NCI-H510A treated with DMSO at 0.1 percent for 48 hours (cell line): ENCODE data around the gene CSN2.
"Not testable (repeated sequence)": the region's sequence is repeated elsewhere in the genome, so short reads cannot be mapped to it uniquely, and the experiment has no call there.

Source experiments
- DNase-seq: peaks from one replicate; lab custom pipeline; 2025; lab: John Stamatoyannopoulos, UW

CSN2 gene, protein sequence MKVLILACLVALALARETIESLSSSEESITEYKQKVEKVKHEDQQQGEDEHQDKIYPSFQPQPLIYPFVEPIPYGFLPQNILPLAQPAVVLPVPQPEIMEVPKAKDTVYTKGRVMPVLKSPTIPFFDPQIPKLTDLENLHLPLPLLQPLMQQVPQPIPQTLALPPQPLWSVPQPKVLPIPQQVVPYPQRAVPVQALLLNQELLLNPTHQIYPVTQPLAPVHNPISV

DNA sequence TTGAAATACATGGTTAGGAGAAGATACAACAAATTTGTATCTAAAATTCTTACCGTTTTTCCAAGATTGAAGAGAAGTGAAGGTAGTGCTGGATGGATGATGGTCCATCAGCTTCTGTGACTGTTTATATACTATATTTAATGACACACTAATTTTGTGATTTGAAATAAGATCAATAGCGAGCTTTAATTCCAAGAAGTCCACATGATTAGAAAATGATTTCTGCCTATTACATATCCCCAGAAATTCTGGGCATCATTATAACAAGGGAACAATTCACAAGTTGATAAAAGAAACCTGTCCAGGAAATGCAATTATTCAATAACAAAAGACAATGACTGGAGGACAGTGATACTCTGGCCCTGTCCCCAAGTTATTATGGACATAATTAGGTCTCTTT, at the start of gene CSN2:
Gene CSN2 (minus strand): TSS at position 101 of the 400 bp plus-strand sequence. CDS start 4,733 bp downstream, outside the sequence.
- no peak for DNase-seq

DNA sequence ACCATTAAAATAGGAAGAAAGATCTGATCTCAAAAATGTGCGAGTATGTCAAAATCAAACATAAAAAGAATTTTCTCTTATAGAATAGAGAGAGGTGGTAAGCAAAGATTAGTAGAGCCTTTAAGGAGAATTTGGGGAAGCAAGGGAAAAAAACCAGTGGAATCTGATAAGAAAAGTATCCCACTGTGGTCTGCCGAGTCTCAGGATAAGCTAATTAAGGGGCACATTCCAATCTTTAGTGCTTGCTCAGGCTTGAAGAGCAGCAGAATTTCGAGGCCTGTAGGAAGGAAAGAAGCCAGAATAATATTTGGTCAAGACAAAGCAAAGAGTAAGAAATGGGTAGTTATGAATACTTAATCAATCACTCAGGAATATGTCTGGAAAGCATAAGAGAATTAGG, 43.2 kb upstream of the CSN2 start:
- DNase-seq = no peak

DNA sequence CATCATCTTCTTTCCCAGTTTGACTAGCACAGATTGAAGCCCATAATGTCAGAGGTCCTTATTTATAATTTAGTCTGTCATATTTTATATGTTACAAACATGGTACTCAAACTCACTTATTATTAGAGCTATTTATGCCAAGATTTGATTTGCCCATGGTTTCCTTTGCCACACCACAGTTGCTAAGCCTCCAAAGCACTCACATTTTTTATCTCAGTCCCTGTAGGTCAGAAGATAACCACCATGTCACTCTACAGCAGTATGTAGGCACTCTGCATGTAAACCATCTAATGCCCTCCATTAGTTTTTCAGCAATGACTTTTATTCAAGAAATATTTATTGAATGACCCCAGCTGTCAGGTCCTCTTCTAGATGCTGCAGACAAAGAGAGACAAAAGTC, 37.0 kb upstream of the CSN2 start:
- DNase-seq = no peak

DNA sequence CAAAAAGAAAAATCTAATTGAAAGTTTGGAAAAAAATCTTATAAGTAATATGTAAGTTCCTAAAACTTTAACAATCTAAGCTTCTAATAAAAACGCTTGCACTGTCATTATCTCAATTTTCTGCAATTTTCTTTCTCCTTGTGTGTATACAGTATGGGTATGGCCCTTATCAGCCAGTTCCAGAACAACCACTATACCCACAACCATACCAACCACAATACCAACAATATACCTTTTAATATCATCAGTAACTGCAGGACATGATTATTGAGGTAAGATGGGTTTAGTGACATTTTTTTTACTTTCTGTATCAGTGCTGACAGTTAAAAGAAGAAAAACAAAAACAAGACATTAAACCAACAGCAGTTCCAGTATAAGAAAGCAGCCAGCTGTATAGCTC, 35.2 kb upstream of the CSN2 start:
- DNase-seq = no peak

DNA sequence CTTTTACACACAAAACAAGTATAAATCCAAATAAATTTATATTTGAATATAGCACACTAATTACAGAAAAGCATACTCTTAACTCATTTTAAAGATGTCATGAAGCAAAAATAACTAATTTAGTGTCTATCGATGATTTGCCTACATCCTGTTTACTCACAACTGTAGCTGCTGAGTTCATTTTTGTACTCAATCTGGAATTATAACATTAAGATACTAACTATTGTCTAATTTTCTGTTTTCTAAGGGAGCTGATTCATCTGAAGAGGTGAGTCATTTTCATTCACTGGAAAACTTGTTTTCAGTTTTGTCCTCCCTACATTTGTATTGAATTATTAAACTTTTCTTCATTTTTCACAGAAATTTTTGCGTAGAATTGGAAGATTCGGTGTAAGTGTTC, 33.9 kb upstream of the CSN2 start:
- DNase-seq = no peak

DNA sequence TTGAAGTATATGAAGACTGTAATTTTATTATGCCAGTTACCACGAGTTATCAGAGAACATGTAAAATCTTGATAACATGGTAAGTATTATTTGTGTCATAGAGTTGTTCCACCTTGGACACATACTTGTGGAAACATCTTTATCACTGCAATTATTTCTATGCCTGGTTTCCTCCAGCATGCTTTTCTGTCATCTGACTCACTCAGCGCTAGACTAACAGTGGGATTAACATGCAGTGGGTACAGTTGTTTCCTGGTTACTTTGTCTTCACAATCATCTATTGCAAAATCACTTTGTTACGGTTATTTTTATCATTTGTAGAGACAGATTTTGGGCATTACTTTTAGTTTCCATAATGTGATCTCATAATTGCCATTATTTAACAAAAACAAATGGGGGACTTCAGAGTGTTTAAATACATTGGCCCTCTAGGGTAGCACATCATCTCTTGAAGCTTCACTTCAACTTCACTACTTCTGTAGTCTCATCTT, 30.0 kb upstream of the CSN2 start, which contains the start of gene STATH:
Gene STATH (plus strand): TSS at position 441 of the 491 bp plus-strand sequence. CDS start 2,472 bp downstream, outside the sequence.
- DNase-seq = no peak

DNA sequence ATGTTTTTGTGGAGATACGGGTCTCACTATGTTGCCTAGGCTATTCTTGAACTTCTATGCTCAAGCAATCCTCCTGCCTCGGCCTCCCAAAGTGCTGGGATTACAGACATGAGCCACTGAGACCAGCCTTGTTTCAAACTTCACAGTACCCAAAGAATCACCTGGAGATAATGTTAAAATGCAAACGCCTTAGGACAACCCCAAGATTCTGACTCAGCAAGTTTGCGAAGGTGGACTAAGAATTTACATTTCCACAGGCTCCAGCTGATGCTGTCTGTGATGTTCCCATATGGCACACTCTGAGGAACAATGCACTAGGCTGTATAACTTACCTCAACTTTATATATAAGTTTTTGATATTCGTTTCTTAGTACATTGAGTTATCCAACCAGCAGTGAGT, 29.3 kb upstream of the CSN2 start:
- no peak for DNase-seq

DNA sequence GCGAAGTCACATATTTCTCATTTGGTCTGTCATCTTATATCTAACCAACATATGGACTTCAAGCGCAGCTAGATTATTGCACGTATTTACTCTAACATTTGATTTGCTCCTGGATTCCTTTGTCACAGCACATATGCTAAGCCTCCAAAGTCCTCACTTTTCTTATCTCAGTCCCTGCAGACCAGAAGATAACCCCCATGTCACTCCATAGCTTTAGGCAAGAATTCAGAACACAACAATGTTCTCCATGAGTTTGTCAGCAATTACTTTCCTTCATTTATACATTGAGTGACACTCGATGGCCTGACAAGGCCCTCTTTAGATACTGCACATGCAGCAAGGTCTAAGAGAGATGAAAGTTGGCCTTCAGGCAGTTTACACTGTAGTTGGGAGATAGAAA, 25.5 kb upstream of the CSN2 start:
- no peak for DNase-seq

DNA sequence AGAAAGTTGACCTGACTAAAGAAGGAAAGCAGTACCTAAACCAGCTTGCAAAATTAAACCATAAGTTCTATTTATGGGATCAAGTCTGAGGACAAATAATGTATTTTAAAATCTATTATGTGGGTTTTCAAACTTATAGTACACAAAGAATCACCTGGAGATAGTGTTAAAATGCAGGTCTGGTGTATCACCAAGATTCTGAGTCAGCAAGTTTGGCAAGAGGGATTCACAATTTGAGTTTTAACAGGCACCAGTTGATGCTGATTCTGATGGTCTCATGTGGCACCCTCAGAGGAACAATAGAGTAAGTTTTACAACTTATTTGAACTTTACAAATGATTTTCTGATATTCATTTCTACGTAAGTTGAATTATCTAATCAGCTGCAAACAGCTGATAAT, 21.1 kb upstream of the CSN2 start:
- DNase-seq = no peak

DNA sequence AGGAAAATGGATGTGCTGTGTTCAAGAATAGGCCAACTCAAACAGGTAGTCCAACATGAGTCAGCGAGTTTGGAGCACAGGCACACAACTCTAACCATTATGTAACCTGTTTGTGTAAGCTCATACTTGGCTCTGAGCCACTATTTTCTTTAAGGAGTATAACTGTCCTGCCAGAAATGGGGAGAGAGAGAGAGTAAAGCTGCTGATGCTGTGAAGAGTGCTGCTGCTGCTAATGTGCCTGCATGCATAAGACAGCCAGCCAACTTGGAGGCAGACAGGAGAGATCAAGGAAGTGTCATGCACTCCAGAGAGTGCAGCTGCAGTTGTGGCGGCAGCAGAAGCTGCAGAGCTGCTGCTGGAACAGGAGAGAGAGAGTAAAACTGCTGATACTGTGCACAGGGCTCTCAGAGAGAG, 18.5 kb upstream of the CSN2 start:
- DNase-seq = peak; percentile 78

DNA sequence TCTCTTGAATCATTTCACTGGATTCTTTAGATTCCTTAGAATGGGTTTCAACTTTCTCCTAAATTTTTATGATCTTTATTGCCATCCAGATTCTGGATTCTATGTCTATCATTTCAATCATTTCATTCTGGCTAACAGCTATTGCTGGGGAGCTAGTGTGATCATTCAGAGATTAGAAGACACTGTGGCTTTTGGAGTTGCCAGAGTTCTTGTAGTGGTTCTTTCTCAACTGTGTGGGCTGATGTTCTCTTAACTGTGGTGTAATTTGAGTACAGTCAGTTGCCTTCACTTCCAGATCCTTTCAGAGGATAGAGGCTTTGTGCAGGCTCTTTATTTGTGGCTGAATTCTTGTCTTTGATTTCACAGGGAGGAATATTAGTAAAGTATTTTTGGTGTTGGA, 12.1 kb upstream of the CSN2 start:
- DNase-seq = no peak

DNA sequence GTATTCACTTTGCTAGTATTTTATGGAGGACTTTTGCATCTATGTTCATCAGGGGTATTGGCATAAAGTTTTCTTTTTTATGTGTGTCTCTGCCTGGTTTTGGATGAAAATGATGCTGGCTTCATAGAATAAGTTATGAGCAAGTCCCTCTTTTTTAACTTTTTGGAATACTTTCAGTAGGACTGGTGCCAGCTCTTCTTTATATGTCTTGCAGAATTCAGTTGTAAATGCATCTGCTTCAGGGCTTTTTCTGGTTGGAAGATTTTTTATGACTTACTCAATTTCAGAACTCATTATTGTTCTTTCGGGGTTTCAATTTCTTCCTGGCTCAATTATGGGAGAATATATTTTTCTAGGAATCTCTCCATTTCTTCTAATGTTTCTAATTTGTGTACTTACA, 9.1 kb upstream of the CSN2 start:
- no peak for DNase-seq

DNA sequence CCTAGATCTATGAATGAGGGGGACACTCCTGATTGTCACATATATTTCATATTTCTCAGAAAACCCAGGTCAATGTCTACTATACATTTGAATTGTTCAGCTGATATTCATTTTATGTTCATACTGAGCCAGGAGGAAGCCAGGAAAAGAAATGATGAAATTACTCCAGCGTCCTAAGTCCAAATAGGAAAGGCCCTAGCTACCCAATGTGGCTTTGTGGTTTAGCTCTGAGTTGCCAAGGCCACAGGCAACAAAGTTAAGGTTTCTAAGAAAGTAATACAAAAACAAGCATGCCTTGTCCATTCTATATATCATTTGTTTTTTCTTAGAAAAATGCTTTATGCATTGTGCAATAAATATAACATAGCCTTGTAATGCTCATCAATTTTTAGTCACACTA, 4.5 kb upstream of the CSN2 start:
- DNase-seq = no peak

DNA sequence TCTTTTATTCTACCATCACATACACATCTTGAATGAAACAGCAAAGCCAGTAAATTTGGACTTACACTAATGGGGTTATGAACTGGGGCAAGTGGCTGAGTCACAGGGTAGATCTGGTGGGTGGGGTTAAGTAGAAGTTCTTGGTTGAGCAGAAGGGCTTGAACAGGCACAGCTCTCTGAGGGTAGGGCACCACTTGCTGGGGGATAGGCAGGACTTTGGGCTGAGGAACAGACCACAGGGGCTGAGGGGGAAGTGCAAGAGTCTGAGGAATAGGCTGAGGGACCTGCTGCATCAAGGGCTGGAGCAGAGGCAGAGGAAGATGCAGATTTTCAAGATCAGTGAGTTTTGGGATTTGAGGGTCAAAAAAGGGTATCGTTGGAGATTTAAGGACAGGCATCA, 8.3 kb downstream of the CSN2 start:
- DNase-seq = no peak

DNA sequence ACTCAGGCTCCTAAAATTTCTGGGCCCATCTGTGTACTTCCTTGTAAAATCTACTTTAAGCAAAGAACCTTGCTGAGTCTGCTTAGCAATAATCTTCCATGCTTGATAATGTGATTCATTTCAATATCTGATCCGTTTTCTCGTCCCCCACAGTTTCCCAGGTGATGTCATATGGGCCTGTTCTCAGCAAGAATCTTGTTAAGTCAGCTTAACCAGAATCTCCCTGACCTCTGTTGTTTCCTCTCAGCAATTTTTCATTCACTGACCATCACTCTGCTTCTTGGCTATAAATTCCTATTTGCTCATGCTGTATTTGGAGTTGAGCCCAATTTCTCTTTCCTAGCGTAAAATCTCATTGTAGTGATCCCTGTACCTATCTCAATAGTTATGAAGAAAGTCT, 13.9 kb downstream of the CSN2 start:
- DNase-seq = no peak

DNA sequence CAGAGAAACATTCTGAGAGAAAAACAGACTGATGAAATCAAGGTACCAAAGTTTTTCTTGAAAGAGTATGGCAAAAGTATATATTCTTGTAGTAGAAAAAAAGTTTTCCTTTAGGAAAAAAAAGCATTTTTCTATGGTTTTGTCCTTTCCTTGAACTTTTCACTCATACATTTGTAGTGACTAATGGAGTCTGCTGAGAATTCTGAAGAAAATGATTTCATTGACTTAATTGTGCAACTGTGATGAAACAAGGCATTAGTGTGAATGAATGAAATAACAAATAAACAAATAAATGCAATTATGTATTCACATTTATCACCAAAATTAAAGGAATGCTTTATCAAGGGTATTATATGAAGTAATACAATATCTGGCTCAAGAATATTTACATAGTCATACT, 29.0 kb downstream of the CSN2 start:
- no peak for DNase-seq

DNA sequence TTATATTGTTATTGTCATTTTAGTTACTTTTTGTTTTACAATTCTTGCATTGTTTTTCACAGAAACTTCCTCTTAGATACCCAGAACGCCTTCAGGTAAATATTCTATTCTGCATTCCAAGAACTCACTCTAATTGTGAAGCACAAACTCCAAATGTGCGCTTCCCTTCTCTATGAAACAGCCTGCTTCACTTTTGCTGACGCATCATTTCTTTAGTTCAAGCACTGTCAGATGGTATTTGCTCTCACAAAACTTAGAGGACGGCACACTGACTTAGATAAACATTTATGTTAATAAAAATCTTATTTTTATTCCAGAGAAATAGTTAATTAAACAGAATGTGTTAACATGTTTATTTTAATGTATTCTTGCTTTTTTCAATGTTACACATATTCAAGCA, 31.4 kb downstream of the CSN2 start:
- DNase-seq = peak; percentile 19

DNA sequence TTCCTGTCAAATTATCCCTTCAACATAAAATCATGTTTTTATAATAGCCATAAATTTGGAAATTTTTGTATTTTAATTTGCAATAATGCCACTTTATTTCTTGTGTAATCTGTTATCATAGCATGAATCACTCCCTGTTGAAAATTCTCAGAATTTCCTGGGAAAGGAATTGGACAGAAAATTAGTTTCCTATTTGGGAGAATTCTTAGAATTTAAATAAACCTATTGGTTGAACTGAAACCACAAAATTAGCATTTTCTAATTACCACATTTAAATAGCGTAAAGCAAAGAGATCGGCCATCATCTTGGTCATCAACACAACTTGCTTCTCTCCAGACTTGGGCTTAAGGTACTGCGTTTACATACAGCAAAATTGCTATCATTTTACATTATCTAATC, 34.8 kb downstream of the CSN2 start, which contains the start of gene CSN1S1:
Gene CSN1S1 (plus strand): TSS at position 301 of the 400 bp plus-strand sequence. CDS start 1,488 bp downstream, outside the sequence.
- DNase-seq = no peak

DNA sequence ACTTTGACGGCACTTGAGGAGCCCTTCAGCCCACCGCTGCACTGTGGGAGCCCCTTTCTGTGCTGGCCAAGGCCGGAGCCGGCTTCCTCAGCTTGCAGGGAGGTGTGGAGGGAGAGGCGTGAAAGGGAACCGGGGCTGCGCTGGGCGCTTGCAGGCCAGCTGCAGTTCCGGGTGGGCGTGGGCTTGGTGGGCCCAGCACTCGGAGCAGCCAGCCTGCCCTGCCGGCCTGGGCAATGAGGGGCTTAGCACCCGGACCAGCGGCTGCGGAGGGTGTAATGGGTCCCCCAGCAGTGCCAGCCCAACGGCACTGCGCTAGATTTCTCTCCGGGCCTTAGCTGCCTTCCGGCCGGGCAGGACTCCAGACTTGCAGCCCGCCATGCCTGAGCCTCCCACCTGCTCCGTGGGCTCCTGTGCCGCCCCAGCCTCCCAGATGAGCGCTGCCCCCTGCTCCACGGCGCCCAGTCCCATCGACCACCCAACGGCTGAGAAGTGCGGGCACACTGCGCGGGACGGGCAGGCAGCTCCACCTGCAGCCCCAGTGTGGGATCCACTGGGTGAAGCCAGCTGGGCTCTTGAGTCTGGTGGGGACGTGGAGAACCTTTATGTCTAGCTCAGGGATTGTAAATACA, 41.6 kb downstream of the CSN2 start:
- DNase-seq = not testable (repeated sequence)

DNA sequence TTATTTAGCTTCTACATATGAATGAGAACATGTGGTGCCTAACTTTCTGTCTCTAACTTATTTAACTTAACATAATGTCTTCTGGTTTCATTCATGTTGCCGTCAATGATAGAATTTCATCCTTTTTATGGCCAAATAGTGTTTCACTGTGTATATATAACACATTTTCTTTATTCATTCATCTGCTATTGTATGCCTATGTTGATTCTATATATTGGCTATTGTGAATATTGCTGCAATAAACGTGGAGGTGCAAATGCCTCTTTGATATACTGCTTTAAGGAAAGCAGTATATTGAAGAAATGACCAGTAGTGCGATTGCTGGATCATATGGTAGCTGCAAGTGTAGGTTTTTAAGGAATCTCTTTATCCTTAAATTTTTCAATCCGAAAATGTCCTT, 44.7 kb downstream of the CSN2 start:
- no peak for DNase-seq

DNA sequence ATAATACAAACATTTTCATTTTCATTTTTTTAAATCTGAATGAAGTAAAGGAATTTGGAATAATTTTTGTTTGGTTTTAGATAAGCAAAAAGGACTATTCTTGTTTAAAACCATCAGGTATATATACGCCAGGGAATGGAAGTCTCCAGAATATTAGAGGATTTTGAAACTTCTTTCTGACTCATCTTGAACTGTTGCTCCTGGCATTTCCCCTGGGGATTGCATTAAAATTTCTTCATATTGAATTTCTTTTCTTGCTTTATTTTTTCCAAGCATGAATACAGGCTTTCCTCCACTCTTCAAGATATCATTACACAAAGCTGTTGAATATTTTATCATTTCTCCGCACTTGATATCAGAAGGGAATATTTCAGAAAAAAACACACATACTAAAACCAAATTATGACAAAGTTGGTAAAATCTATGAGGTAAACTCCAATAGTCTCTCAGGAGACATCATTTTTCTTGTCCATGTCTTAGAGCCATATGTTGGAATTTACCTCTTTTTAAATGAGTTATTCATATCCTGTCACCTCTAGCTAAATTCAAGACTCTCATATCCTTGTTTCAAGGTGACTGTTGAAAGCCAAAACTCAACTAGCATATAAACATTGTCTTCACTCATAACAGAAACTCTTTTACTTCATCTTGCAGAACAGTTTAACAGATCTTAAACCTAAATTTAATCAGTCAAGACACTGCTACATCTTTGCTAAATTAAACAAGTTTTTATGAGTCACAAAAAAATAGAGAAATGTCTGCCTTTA, 55.3 kb downstream of the CSN2 start:
- DNase-seq = no peak

DNA sequence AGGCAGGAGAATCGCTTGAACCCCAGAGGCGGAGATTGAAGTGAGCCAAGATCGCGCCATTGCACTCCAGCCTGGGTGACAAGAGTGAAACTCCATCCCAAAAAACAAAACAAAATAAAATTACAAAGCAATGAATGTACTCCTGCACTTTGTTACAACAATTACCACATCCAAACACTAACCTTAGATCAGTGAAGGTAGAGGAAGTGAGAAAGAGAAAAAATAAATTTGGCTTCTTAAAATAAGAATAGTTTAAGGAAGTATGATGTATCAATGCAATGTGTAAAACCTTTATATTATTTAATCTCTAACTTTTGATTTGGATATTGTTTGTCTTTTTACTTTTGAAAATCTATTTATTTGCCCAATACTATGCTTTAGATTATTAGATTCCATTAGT, 56.3 kb downstream of the CSN2 start:
- DNase-seq = no peak

DNA sequence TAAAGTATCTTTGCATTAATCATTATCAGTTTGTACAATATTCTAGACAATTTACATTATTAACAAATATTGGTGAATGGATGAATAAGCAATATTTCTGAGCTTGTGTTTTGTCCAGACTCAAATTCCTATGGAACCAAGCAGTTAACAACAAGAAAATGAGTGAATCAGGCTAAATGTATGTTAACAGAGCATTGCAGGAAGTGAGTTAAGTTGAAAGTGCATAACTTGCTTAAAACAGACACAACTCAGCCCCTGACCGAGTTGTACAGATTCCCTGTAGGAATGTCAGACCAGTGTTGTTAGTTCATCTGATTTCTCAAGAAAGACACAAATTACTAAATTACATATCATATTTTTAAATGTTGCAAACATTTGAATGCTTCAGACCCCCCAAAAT, 58.4 kb downstream of the CSN2 start:
- no peak for DNase-seq
